Measurements from ENCODE around the gene ZNF562.
"Not testable (repeated sequence)": the region's sequence is repeated elsewhere in the genome, so short reads cannot be mapped to it uniquely, and the experiment has no call there.

The ZNF562 gene

DNA sequence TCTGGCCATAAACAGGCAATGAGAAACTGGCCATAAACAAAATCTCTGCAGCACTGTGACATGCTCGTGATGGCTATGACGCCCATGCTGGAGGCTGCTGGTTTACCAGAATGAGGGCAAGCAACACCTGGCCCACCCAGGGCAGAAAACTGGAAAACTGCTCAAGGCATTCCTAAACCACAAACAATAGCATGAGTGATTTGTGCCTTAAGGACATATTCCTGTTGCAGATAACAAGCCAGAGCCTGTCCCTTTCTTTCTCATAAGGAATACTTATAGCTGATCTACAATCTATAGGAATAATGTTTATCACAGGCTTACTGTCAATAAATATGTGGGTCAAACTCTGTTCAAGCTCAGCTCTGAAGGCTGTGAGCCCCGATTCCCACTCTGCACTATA is 23.4 kb downstream of the ZNF562 start:
- H3K4me3 ChIP-seq (ENCODE audit: low read length); DNase-seq (ENCODE audit: low read depth, low spot score): not testable (repeated sequence)

DNA sequence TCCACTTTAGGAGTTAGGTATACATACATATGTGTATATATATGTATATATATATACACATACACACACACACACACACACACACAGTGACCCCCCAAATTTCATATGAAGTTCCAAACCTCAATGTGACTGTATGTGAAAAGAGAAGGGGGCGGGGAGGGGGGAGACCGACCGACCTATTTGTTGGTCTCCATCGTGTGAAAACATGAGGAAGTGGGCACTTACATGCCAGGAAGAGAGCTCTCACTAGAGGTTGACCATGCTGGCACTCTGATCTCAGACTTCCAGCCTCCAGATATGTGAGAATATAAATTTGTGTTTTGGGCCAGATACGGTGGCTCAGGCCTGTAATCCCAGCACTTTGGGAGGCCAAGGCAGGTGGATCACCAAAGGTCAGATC is 24.6 kb downstream of the ZNF562 start:
- no peak overlapping the region for H3K4me3 ChIP-seq (ENCODE audit: low read length)
- DNase-seq (ENCODE audit: low read depth, low spot score) = no peak

DNA sequence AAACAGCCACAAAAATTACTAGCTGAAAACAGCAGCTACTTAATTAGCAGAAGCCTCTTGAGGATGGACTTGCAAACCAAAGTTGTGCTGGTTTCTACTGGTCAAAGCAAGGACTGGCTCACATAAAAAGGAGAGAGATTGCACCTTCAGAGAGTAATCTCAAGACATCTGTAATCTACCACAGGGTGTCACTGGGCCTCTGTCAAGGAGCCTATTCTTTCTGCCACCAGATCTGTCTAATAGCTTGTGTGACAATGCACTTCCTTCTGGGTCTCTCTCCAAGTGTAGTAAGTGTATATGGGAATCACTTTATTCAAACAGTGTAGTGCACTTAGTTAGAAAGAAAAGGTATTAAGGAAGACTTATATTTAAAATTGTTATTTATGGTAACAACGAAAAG is 29.4 kb downstream of the ZNF562 start:
- H3K4me3 ChIP-seq (ENCODE audit: low read length) = no peak overlapping the region
- DNase-seq (ENCODE audit: low read depth, low spot score) = no peak

DNA sequence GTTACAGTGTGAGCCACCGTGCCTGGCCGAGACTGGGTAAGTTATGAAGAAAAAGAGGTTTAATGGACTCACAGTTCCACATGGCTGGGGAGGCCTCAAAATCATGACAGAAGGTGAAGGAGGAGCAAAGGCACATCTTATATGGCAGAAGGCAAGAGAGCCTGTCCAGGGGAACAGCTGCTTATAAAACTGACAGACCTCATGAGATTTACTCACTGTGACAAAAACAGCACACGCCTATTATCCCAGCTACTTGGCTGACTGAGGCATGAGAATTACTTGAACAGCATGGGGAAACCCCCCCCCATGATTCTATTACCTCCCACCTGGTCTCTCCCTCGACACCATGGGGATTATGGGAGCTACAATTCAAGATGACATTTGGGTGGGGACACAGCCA is 30.4 kb downstream of the ZNF562 start:
- H3K4me3 ChIP-seq (ENCODE audit: low read length) = no peak overlapping the region
- no peak for DNase-seq (ENCODE audit: low read depth, low spot score)

DNA sequence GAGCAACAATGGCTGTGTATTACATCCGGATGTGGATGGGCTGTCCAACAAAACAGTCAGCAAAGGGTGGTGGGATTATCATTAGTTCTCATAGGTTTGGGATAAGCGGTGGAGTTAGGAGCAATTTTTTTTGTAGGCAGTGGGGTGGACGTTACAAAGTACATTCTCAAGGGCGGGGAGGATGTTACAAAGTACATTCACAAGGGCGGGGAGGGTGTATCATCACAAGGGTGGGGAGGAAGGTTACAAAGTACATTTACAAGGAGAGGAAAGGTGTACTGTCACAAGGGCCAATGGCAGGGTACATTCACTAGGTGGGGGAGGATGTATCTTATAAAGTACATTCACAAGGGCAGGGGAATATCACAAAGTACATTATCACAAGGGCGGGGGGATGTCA is 33.1 kb downstream of the ZNF562 start:
- H3K4me3 ChIP-seq (ENCODE audit: low read length) = no peak overlapping the region
- no peak for DNase-seq (ENCODE audit: low read depth, low spot score)

DNA sequence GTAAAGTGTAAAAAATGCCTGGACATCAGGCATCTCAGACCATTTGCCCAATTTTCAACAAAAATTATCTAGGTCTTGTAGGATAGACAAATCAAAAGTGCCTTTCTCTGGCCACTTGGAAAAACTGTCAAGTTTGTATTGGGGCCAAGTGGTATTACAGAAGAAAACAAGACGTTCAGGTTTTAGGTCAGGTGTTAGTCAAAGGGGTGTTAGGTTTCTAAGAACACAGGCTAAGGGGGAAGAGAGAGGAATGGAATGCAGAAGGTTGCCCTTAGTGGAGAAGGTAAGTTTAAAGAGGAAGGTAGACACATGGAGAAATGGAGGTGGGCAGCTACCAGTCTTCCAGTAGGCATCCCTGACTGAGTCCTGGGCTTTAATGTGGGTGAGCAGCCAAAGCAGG is 33.9 kb downstream of the ZNF562 start:
- no peak overlapping the region for H3K4me3 ChIP-seq (ENCODE audit: low read length)
- no peak for DNase-seq (ENCODE audit: low read depth, low spot score)

DNA sequence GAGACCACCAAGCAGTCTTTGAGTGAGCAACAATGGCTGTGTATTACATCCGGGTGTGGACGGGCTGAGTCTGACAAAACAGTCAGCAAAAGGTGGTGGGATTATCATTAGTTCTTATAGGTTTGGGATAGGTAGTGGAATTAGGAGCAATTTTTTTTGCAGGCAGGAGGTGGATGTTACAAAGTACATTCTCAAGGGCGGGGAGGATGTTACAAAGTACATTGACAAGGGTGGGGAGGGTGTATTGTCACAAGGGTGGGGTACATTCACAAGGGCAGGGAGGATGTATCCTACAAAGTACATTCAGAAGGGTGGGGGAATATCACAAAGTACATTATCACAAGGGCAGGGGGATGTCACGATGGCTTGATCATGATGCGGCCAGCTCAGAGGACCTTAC is 38.9 kb downstream of the ZNF562 start:
- no peak overlapping the region for H3K4me3 ChIP-seq (ENCODE audit: low read length)
- no peak for DNase-seq (ENCODE audit: low read depth, low spot score)

DNA sequence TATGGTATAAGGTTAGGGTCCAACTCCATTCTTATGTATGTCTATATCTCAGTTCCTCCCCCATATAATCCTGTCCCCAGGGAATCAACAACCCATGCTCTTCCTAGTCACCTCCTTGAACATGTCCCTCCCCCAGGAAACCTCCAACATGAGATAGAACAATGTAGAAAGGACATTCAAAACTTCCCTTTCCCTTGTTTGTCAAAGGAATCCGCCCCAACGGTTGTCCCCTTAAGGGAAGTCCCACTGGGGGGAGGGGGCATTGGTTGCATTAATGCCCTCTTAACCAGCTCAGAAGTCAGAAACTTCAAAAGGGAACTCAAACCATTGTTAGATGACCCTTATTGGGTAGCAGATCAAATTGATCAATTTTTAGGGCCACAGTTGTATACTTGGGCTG is 47.0 kb downstream of the ZNF562 start:
- no peak for DNase-seq (ENCODE audit: low read depth, low spot score)
- no peak overlapping the region for H3K4me3 ChIP-seq (ENCODE audit: low read length)

DNA sequence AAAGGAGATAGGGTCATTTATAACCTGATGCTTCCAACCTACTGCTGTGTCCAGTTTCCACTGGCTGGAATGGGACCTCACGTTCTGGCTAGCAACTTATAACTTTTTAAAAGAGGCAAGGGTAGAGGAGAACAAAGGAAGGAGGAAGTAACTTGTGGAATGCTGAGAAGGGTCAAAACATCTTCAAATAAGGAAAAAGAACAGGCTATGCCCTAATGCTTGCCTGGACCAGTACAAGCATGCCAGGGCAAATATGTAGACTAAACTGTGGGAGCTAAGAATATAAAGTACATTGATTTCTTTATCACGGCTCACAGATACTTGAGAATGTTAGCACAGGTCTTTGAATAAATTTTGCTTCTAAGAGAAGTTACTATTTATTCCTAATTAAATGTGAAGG is 52.4 kb downstream of the ZNF562 start:
- DNase-seq (ENCODE audit: low read depth, low spot score) = no peak
- H3K4me3 ChIP-seq (ENCODE audit: low read length) = no peak overlapping the region

DNA sequence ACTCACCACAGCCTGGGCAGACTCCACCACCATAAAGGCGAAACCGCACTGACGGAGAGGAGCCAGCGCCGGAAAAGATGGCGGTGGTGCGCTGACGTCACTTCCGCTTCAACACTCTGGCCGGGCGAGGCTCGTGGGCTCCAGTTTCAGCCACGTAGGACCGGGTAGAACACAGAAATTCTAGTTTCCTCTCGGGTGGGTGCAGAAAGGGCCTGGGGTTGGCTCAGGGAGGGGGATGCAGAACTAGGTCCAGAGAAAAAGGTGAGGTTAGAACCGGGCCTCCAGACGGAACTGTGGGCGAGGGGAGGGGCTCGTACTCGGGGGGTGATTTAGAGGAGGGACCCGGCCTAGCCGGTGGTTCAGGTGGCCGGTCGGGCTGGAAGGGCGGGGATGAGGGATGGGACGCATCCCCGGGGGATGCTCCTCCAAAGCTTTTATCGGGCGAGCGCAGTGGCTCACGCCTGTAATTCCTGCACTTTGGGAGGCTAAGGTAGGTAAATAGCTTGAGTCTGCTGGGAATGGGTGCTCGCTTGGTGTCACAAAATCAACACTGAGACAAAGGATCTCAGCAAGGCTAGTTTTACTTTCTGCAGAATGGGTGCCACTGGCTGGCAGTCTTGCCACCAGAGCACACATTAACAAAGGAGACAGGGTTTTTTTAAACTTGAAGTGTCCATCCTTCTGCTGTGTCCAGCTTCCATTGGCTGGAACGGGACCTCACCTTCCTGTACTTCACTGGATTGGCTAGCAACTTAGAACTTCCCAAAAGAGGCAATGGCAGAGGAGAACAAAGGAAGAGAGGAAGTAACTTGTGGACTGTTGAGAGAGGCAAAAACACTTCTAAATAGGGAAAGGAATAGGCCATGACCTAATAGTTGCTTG is 53.5 kb downstream of the ZNF562 start, which contains the start of gene ZNF561:
TSS of gene ZNF561 (minus strand) at position 77 of the 882 bp plus-strand sequence. CDS start 1,776 bp downstream, outside the sequence.
- DNase-seq (ENCODE audit: low read depth, low spot score) = peak; percentile 85
- H3K4me3 ChIP-seq (ENCODE audit: low read length) = peak within 1 kb of the TSS; percentile 77

DNA sequence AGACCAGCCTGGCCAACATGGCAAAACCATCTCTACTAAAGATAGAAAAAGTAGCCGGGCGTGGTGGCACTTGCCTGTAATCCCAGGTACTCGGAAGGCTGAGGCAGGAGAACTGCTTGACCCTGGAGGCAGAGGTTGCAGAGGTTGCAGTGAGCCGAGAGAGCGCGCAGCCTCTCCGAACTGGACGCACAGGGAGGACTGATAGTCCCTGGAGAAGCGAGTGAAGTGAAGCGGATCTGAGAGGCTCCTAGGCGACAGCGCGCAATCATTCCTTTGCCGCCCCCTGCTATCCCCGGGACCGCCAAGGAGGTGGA is 54.1 kb downstream of the ZNF562 start:
- peak overlapping the region; percentile 77 for H3K4me3 ChIP-seq (ENCODE audit: low read length)
- no peak for DNase-seq (ENCODE audit: low read depth, low spot score)

DNA sequence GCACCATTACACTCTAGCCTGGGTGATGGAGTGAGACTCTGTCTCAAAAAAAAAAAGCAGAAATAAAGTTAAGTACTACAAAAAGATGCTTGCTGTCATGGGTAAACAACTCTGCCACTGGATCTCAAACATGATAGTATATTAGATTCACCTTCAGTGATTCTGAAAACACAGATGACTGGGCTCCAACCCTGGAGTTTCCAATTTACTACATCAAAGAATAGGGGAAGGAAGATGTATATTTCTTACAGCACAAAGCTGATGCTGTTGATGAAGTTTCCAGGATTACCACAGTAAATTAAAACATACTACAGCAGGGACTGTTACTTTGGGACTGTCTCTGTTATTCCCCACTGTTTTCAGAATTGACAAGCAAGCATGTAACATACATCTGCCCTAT is 59.1 kb downstream of the ZNF562 start:
- H3K4me3 ChIP-seq (ENCODE audit: low read length) = no peak overlapping the region
- no peak for DNase-seq (ENCODE audit: low read depth, low spot score)

DNA sequence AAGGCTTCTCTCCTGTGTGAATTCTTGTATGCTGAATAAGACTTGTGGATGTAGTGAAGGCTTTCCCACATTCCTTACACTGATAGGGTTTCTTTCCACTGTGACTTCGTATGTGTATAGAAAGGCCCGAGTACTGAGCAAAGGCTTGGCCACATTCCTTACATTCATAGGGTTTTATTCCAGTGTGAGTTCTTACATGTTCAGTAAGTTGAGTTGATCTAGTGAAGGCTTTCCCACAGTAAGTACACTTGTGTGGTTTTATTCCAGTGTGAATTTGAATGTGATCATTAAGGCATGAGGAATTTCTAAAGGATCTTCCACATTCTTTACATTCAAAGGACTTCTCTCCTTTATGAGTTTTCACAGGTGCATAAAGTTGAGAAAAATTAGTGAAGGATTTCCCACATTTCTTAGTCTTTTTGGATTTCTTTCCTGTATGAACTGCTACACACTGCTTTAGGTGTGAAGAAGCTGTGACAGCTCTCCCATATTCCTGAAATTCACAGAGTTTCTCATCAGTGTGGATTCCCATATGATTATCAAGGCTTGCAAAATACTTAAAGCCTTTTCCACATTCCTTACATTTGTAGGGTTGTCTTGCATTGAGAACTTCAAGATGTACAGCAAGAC is 64.3 kb downstream of the ZNF562 start:
- no peak overlapping the region for H3K4me3 ChIP-seq (ENCODE audit: low read length)
- DNase-seq (ENCODE audit: low read depth, low spot score) = no peak

DNA sequence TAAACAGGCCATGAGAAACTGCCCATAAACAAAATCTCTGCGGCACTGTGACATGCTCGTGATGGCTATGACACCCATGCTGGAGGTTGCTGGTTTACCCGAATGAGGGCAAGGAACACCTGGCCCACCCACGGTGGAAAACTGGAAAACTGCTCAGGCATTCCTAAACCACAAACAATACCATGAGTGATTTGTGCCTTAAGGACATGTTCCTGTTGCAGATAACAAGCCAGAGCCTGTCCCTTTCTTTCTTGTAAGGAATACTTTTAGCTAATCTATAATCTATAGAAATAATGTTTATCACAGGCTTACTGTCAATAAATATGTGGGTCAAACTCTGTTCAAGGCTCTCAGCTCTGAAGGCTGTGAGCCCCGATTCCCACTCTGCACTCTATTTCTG is 66.0 kb downstream of the ZNF562 start:
- no peak for DNase-seq (ENCODE audit: low read depth, low spot score)
- H3K4me3 ChIP-seq (ENCODE audit: low read length) = no peak overlapping the region

DNA sequence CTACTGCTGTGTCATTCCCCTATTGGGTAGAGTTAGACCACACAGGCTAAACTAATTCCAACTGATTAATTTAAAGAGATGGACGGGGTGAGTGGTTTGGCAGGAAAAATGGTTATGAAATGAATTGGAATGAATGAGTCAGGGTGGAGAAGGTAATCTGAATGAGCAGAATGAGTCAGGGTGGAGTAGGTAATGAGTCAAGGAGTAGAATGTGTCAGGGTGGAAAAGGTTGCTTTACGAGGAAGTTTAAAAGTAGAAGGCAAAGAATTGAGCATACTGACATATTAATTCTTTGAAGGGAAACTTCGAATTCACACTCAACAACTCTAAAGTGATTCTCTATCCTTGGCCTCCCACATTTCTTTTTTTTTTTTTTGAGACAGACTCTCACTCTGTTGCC is 77.9 kb downstream of the ZNF562 start:
- H3K4me3 ChIP-seq (ENCODE audit: low read length) = no peak overlapping the region
- DNase-seq (ENCODE audit: low read depth, low spot score) = no peak

Measured in Jurkat, Clone E6-1 (cell line).